ENCODE data around the gene INPPL1. TPM values are rescaled to one million over a fixed set of nuclear protein-coding genes. Genes with fewer than 3 reads are reported as not detected.

INPPL1 gene
- total RNA-seq, 1 experiment from 2014 or later: 214 TPM

- DNase-seq: no peak
- H3K9ac ChIP-seq (ENCODE audit: extremely low read depth, insufficient read length, low read length): no peak overlapping the region
- no peak for TF ChIP-seq CTCF (conservative IDR thresholded peaks at IDR 0.05)
- no peaks in the 10 kb centered on the region for H4K20me1 ChIP-seq (ENCODE audit: control insufficient read depth, insufficient read depth, insufficient read length)
- H2AK5ac ChIP-seq (ENCODE audit: insufficient read length, low read length): no peak overlapping the region
- H3K36me3 Mint-ChIP-seq (ENCODE audit: insufficient read depth in 1 of 3, low read depth in 3 of 3): no peaks in the 10 kb centered on the region
- no peak overlapping the region for H3K14ac ChIP-seq (ENCODE audit: insufficient read depth, low read length)
- H3K56ac ChIP-seq (ENCODE audit: insufficient read length, low read depth, low read length): no peak overlapping the region
- no peaks in the 10 kb centered on the region for H3K9me3 ChIP-seq (ENCODE audit: control insufficient read depth, low read depth, low read length)
- H4K8ac ChIP-seq (replicated peaks; ENCODE audit: insufficient read length, low read depth, low read length): no peak overlapping the region
- no peak overlapping the region for H3K27ac ChIP-seq (ENCODE audit: insufficient read length, low read depth, low read length)
- H3K27ac Mint-ChIP-seq: no peak overlapping the region
- H3K4me3 Mint-ChIP-seq: no peak overlapping the region
- no peak overlapping the region for H2BK20ac ChIP-seq (ENCODE audit: low read depth, low read length, poor library complexity, severe bottlenecking)
- H2BK120ac ChIP-seq (ENCODE audit: low read depth, low read length, poor library complexity, severe bottlenecking): no peak overlapping the region
- H2AFZ ChIP-seq (ENCODE audit: low read length): no peak overlapping the region
- H3K4ac ChIP-seq (ENCODE audit: low read depth, low read length): no peak overlapping the region
- H3K27me3 Mint-ChIP-seq (ENCODE audit: low read depth): peaks cover 2% of the 10 kb centered on the region; the same call in 1 of the 2 replicates
- no peaks in the 10 kb centered on the region for H3K79me2 ChIP-seq (ENCODE audit: insufficient read depth, low read length)
- no peak overlapping the region for H2BK15ac ChIP-seq (ENCODE audit: low read depth, low read length)
- H3K9me3 Mint-ChIP-seq: no peaks in the 10 kb centered on the region
- no peak overlapping the region for H2BK12ac ChIP-seq (ENCODE audit: insufficient read length, low read depth, low read length)
- no peak overlapping the region for H3K23ac ChIP-seq (ENCODE audit: insufficient read length, low read depth, low read length)
- H3K4me1 ChIP-seq (ENCODE audit: insufficient read depth, low read length): no peaks in the 10 kb centered on the region
- H3K23me2 ChIP-seq (ENCODE audit: insufficient read length, low read depth, low read length, poor library complexity, severe bottlenecking): no peaks in the 10 kb centered on the region
- no peaks in the 10 kb centered on the region for H3K27me3 ChIP-seq (ENCODE audit: insufficient read depth, low read length)
- no peak overlapping the region for H2BK5ac ChIP-seq (ENCODE audit: insufficient read length, low read length)
- peaks cover 19 to 25% of the 10 kb centered on the region in 2 experiments for H3K4me1 Mint-ChIP-seq
- no peaks in the 10 kb centered on the region for H3K79me1 ChIP-seq (ENCODE audit: insufficient read depth, low read depth, low read length, poor library complexity, severe bottlenecking)
- H4K5ac ChIP-seq (ENCODE audit: insufficient read length, low read depth, low read length): no peak overlapping the region
- H3K18ac ChIP-seq (ENCODE audit: insufficient read length, low read depth, low read length): no peak overlapping the region
- H3T11ph ChIP-seq (ENCODE audit: low read length): no peak overlapping the region
- H3K4me2 ChIP-seq (ENCODE audit: insufficient read depth, insufficient read length, low read length): no peak overlapping the region
- H4K91ac ChIP-seq (ENCODE audit: insufficient read length, low read depth, low read length): no peak overlapping the region
- no CpG with 5 or more reads among the region's 5 CpGs for WGBS (ENCODE audit: extremely low coverage, insufficient read length, low lambda C conversion rate)
Measured at GRCh38 chr11:72190631-72191071, 33.9 kb upstream of the INPPL1 start.
